ENCODE results near the gene CRK. TPM values are rescaled to one million over a fixed set of nuclear protein-coding genes. Genes with fewer than 3 reads are reported as not detected.
A peak's percentile ranks its signal among the peaks of the same experiment; 100 is the strongest.

The CRK gene
- polyA plus RNA-seq, 3 donors: 22.3 to 28.0 (median 26.5) TPM

GRCh38 chr17:1494203-1494602 is 38.2 kb upstream of the CRK start:
- Mint-ChIP-seq H3K4me3 (peak overlapping the region in 1 of 2 donors; percentile 79), H3K27ac (peak overlapping the region in 2 of 7 donors; percentile 19 to 75), H3K27me3 (ENCODE audit: low read depth in 3 of 3) (peaks cover 24 to 43% (median 36%) of the 10 kb centered on the region in 3 donors), H3K36me3 (peaks cover 47 to 52% of the 10 kb centered on the region in 2 donors), H3K4me1 (peaks cover 31% of the 10 kb centered on the region), H3K9me3 (peaks cover 0 to 2% (median 0%) of the 10 kb centered on the region in 7 donors)
- H3K79me2 ChIP-seq (ENCODE audit: insufficient read depth, low read length): no peaks in the 10 kb centered on the region
- 96% methylated on average over 7 of the region's 7 CpGs for WGBS (ENCODE audit: insufficient coverage)
- peaks cover 28% of the 10 kb centered on the region for H4K20me1 ChIP-seq (ENCODE audit: insufficient read depth, low read length)
- no peak for DNase-seq
- H3K9ac ChIP-seq (ENCODE audit: insufficient read depth, low read length, poor library complexity, severe bottlenecking): no peak overlapping the region
- H3K9me3 ChIP-seq (replicated peaks in 1 of 2; ENCODE audit: control insufficient read depth in 1 of 2, insufficient read depth in 1 of 2, low read length in 2 of 2): no peaks in the 10 kb centered on the region
- H3K4me3 ChIP-seq (replicated peaks in 1 of 3; ENCODE audit: low read depth in 2 of 3, low read length in 3 of 3): no peak overlapping the region
- no peak for TF ChIP-seq CTCF (IDR thresholded peaks at IDR 0.05)
- H3K4me2 ChIP-seq (replicated peaks; ENCODE audit: extremely low read depth, low read length, poor library complexity, severe bottlenecking): no peak overlapping the region
- no peak overlapping the region for H3K27ac ChIP-seq (ENCODE audit: low read depth in 1 of 2, low read length in 2 of 2)
- intact Hi-C loops (cut with micrococcal nuclease): loop anchor here (5.0 kb wide), 1 partner anchor 37 kb away; the partner anchor contains the start of gene CRK (in 2 of the 2)
- H3K27me3 ChIP-seq (ENCODE audit: control insufficient read depth in 2 of 2, insufficient read depth in 2 of 2, low read length in 2 of 2): peaks cover 3 to 24% of the 10 kb centered on the region in 2 donors
- H2AFZ ChIP-seq (ENCODE audit: insufficient read depth, low read depth, low read length, poor library complexity, severe bottlenecking): no peak overlapping the region
- H3K4me1 ChIP-seq (ENCODE audit: control insufficient read depth in 1 of 2, insufficient read depth in 2 of 2, low read length in 2 of 2): peaks cover 30 to 37% of the 10 kb centered on the region in 2 donors
- H3K36me3 ChIP-seq (replicated peaks in 1 of 2; ENCODE audit: control insufficient read depth in 1 of 2, insufficient read depth in 2 of 2, low read length in 2 of 2): peaks cover 30 to 46% of the 10 kb centered on the region in 2 donors

GRCh38 chr17:1493291-1493980 is 37.4 kb upstream of the CRK start:
- peaks cover 36% of the 10 kb centered on the region for H3K4me1 Mint-ChIP-seq
- Histone ChIP-seq H3K27me3 (ENCODE audit: control insufficient read depth in 2 of 2, insufficient read depth in 2 of 2, low read length in 2 of 2) (peaks cover 3 to 32% of the 10 kb centered on the region in 2 donors), H3K4me2 (replicated peaks; ENCODE audit: extremely low read depth, low read length, poor library complexity, severe bottlenecking) (peak overlapping the region; percentile 43), H3K4me1 (ENCODE audit: control insufficient read depth in 1 of 2, insufficient read depth in 2 of 2, low read length in 2 of 2) (peaks cover 34 to 42% of the 10 kb centered on the region in 2 donors), H3K27ac (ENCODE audit: low read depth in 1 of 2, low read length in 2 of 2) (no peak overlapping the region), H3K9ac (ENCODE audit: insufficient read depth, low read length, poor library complexity, severe bottlenecking) (no peak overlapping the region), H2AFZ (ENCODE audit: insufficient read depth, low read depth, low read length, poor library complexity, severe bottlenecking) (no peak overlapping the region), H3K36me3 (replicated peaks in 1 of 2; ENCODE audit: control insufficient read depth in 1 of 2, insufficient read depth in 2 of 2, low read length in 2 of 2) (peaks cover 30 to 39% of the 10 kb centered on the region in 2 donors), H3K4me3 (replicated peaks in 1 of 3; ENCODE audit: low read depth in 2 of 3, low read length in 3 of 3) (no peak overlapping the region), H4K20me1 (ENCODE audit: insufficient read depth, low read length) (peaks cover 28% of the 10 kb centered on the region), H3K79me2 (ENCODE audit: insufficient read depth, low read length) (no peaks in the 10 kb centered on the region), H3K9me3 (replicated peaks in 1 of 2; ENCODE audit: control insufficient read depth in 1 of 2, insufficient read depth in 1 of 2, low read length in 2 of 2) (no peaks in the 10 kb centered on the region)
- intact Hi-C loops (cut with micrococcal nuclease): loop anchor here (5.0 kb wide), 1 partner anchor 36 kb away; the partner anchor contains the start of gene CRK (in 2 of the 2)
- H3K9me3 Mint-ChIP-seq: peaks cover 0 to 2% (median 0%) of the 10 kb centered on the region in 7 donors
- H3K27ac Mint-ChIP-seq: peak overlapping the region in 3 of 7 donors; percentile 19 to 75 (median 31)
- DNase-seq: peak in 2 of 3 donors; percentile 68 to 84
- WGBS (ENCODE audit: insufficient coverage): 35% methylated on average over 11 of the region's 23 CpGs
- H3K27me3 Mint-ChIP-seq (ENCODE audit: low read depth in 3 of 3): peaks cover 28 to 51% (median 43%) of the 10 kb centered on the region in 3 donors
- H3K36me3 Mint-ChIP-seq: peaks cover 45 to 49% of the 10 kb centered on the region in 2 donors
- peak overlapping the region in 1 of 2 donors; percentile 79 for H3K4me3 Mint-ChIP-seq
- TF ChIP-seq CTCF (IDR thresholded peaks at IDR 0.05): no peak
